Choroid plexus epithelial cell (primary cell): ENCODE data around the gene RO60.

Experiments
- DNase-seq: peaks from one replicate; pipeline ENCODE4 v3.0.0-alpha.2; 2010; ENCODE audit warnings: low read depth
- H3K4me3 ChIP-seq: 2 replicates; pipeline ENCODE4 v1.5.1; 2011; ENCODE audit warnings: low read depth, mild to moderate bottlenecking, control low read depth, low read length, moderate library complexity
- CTCF ChIP-seq: conservative IDR thresholded peaks from 2 replicates; pipeline ENCODE4 v1.5.1; 2011; ENCODE audit warnings: low read depth, mild to moderate bottlenecking, control low read depth, inconsistent platforms, low read length, moderate library complexity

The RO60 gene

GRCh38 chr1:193108471-193108870 lies 49.1 kb downstream of the RO60 start:
- no peak for DNase-seq
- no peak overlapping the region for H3K4me3 ChIP-seq
- TF ChIP-seq CTCF, result no peak
